ENCODE results near the gene ITIH5. TPM values are rescaled to one million over a fixed set of nuclear protein-coding genes. Genes with fewer than 3 reads are reported as not detected.

ITIH5 gene
- total and polyA plus RNA-seq, 2 of the 8 experiments (the other 6 are each of a cell fraction or from before 2014, with no cell fraction given) = 5.8 to 7.6 TPM

DNA sequence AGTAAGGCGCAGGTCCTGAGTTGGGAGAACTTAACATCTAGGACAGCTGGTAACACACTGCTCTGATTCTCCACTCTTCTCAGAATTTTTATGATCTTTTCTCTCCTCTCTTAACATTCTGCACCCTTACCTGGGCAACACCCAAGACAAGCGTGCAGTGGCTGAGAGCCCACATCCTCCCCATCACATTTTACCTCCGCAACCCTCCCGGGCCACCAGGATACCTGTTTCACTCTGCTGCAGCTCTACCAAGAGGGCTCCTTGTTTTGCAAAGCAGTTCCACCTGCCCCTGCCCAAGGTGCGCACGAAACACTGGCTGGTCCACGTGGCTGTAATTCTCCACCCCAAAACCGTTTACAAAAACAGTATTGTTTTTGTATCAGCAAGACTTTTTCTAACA lies 81.5 kb downstream of the ITIH5 start:
- no peak overlapping the region for H3K56ac ChIP-seq (replicated peaks; ENCODE audit: insufficient read length, low read depth, low read length)
- H2BK15ac ChIP-seq (ENCODE audit: low read length) = no peak overlapping the region
- H3K9ac ChIP-seq (replicated peaks in 1 of 4; ENCODE audit: extremely low read depth in 1 of 4, low read depth in 3 of 4, low read length in 3 of 4) = no peak overlapping the region
- no peak overlapping the region for H2BK20ac ChIP-seq (ENCODE audit: low read length)
- H4K91ac ChIP-seq (replicated peaks; ENCODE audit: insufficient read length, low read length) = no peak overlapping the region
- FAIRE-seq (no peak), DNase-seq (ENCODE audit: low read depth in 1 of 2, low spot score in 2 of 2) (no peak)
- no peak overlapping the region for H3K14ac ChIP-seq (ENCODE audit: insufficient read length)
- H3K27ac ChIP-seq (ENCODE audit: low read depth, low read length) = no peak overlapping the region
- no peak overlapping the region for H2AFZ ChIP-seq (ENCODE audit: low read length)
- no peak overlapping the region for H4K5ac ChIP-seq (ENCODE audit: insufficient read length, low read depth, low read length)
- H4K8ac ChIP-seq (ENCODE audit: extremely low read depth, insufficient read depth, low read length) = no peak overlapping the region
- H3K23ac ChIP-seq (ENCODE audit: insufficient read length) = no peak overlapping the region
- H4K20me1 ChIP-seq (replicated peaks in 1 of 2; ENCODE audit: control insufficient read depth in 1 of 2, insufficient read depth in 2 of 2, low read length in 2 of 2) = no peaks in the 10 kb centered on the region
- ChIA-PET CTCF (ENCODE audit: partially characterized antibody) (interaction anchor here (1.5 to 4.0 kb wide), 2 partner anchors 12 to 102 kb away, joined by 4 to 20 read pairs; no protein-coding TSS in a partner anchor), POLR2A (ENCODE audit: partially characterized antibody) (no interaction called here)
- H3K4me1 ChIP-seq (replicated peaks in 1 of 4; ENCODE audit: control insufficient read depth in 3 of 4, insufficient read depth in 4 of 4, low read length in 3 of 4) = no peaks in the 10 kb centered on the region; a peak in 1 of 7 replicates
- H2AK5ac ChIP-seq (ENCODE audit: low read depth, low read length) = no peak overlapping the region
- H3K9me3 ChIP-seq (ENCODE audit: insufficient read depth in 2 of 2, low read depth in 1 of 2, low read length in 1 of 2) = no peaks in the 10 kb centered on the region
- H3K36me3 ChIP-seq (ENCODE audit: control insufficient read depth in 2 of 4, insufficient read depth in 4 of 4, low read length in 3 of 4) = no peaks in the 10 kb centered on the region
- H2BK12ac ChIP-seq (ENCODE audit: low read depth, low read length) = no peak overlapping the region
- no peak overlapping the region for H3K4me3 ChIP-seq (ENCODE audit: extremely low read depth in 1 of 4, insufficient read depth in 2 of 4, low read depth in 3 of 4, low read length in 4 of 4)
- H2BK5ac ChIP-seq (ENCODE audit: low read depth, low read length) = no peak overlapping the region
- H3K18ac ChIP-seq (ENCODE audit: extremely low read depth, low read length) = no peak overlapping the region
- H3K27me3 ChIP-seq (replicated peaks in 1 of 4; ENCODE audit: control insufficient read depth in 3 of 4, extremely low read depth in 1 of 4, insufficient read depth in 3 of 4, low read length in 3 of 4) = no peaks in the 10 kb centered on the region
- H3K79me1 ChIP-seq (ENCODE audit: low read depth, low read length) = no peaks in the 10 kb centered on the region
- H3K4me2 ChIP-seq (ENCODE audit: insufficient read depth in 1 of 2, low read depth in 2 of 2, low read length in 2 of 2) = no peak overlapping the region
- 91% methylated on average over 8 of the region's 8 CpGs; no CpG with 5 or more reads in 1 of the 2 experiments for WGBS, 2 experiments (ENCODE audit: extremely low coverage in 1 of 2, insufficient coverage in 1 of 2, insufficient read length in 1 of 2, insufficient replicate concordance in 2 of 2, low coverage in 1 of 2, low lambda C conversion rate in 2 of 2, missing lambda C conversion rate in 1 of 2)
- no peak overlapping the region for H2BK120ac ChIP-seq (replicated peaks; ENCODE audit: low read depth, low read length)
- no peaks in the 10 kb centered on the region for H3K79me2 ChIP-seq (ENCODE audit: control insufficient read depth in 1 of 2, insufficient read depth in 2 of 2, low read length in 2 of 2)
- H3K23me2 ChIP-seq (ENCODE audit: low read depth, low read length) = no peaks in the 10 kb centered on the region
- no peak overlapping the region for H3K4ac ChIP-seq (replicated peaks; ENCODE audit: insufficient read length, low read depth, low read length)
- TF ChIP-seq TBP (IDR thresholded peaks at IDR 0.05; ENCODE audit: low read depth, low read length) (no peak), TAF1 (IDR thresholded peaks at IDR 0.05; ENCODE audit: low read depth, low read length) (no peak), RAD21 (IDR thresholded peaks at IDR 0.05 in 1 of 2, conservative IDR thresholded peaks at IDR 0.05 in 1 of 2; ENCODE audit: low read depth in 2 of 2, low read length in 2 of 2) (no peak), KDM4A (IDR thresholded peaks at IDR 0.05; ENCODE audit: low read depth, low read length, severe bottlenecking) (no peak), SP4 (IDR thresholded peaks at IDR 0.05; ENCODE audit: low read length) (no peak), ASH2L (IDR thresholded peaks at IDR 0.05; ENCODE audit: low read length) (no peak), TEAD4 (IDR thresholded peaks at IDR 0.05; ENCODE audit: low read depth, low read length) (no peak), BCL11A (IDR thresholded peaks at IDR 0.05; ENCODE audit: low read depth in 2 of 2, low read length in 2 of 2) (no peak), SIN3A (conservative IDR thresholded peaks at IDR 0.05 in 1 of 2, IDR thresholded peaks at IDR 0.05 in 1 of 2; ENCODE audit: low read depth in 1 of 2, low read length in 2 of 2) (no peak), KDM5A (IDR thresholded peaks at IDR 0.05; ENCODE audit: low read length) (no peak), CTBP2 (IDR thresholded peaks at IDR 0.05; ENCODE audit: borderline replicate concordance, insufficient read depth, insufficient read length, low read length) (no peak), FOSL1 (IDR thresholded peaks at IDR 0.05; ENCODE audit: insufficient read depth, low read depth, low read length) (no peak)

Measured in H1 (cell line).